PFSK-1 (cell line): Measurements from ENCODE around the gene SPTBN4.

Experiments
- POLR2AphosphoS5 ChIP-seq: IDR thresholded peaks from 2 replicates; pipeline ENCODE4 v1.6.1; 2012; ENCODE audit warnings: low read depth, mild to moderate bottlenecking, control low read depth, low read length, moderate library complexity
- SIN3A ChIP-seq: IDR thresholded peaks from 2 replicates; pipeline ENCODE4 v1.6.1; 2012; ENCODE audit warnings: mild to moderate bottlenecking, low read length, moderate library complexity, borderline replicate concordance; ENCODE audit not compliant: insufficient read depth
- TAF1 ChIP-seq: IDR thresholded peaks from 2 replicates; pipeline ENCODE4 v1.6.1; 2012; ENCODE audit warnings: low read length, control low read depth, borderline replicate concordance; ENCODE audit not compliant: insufficient read depth

DNA sequence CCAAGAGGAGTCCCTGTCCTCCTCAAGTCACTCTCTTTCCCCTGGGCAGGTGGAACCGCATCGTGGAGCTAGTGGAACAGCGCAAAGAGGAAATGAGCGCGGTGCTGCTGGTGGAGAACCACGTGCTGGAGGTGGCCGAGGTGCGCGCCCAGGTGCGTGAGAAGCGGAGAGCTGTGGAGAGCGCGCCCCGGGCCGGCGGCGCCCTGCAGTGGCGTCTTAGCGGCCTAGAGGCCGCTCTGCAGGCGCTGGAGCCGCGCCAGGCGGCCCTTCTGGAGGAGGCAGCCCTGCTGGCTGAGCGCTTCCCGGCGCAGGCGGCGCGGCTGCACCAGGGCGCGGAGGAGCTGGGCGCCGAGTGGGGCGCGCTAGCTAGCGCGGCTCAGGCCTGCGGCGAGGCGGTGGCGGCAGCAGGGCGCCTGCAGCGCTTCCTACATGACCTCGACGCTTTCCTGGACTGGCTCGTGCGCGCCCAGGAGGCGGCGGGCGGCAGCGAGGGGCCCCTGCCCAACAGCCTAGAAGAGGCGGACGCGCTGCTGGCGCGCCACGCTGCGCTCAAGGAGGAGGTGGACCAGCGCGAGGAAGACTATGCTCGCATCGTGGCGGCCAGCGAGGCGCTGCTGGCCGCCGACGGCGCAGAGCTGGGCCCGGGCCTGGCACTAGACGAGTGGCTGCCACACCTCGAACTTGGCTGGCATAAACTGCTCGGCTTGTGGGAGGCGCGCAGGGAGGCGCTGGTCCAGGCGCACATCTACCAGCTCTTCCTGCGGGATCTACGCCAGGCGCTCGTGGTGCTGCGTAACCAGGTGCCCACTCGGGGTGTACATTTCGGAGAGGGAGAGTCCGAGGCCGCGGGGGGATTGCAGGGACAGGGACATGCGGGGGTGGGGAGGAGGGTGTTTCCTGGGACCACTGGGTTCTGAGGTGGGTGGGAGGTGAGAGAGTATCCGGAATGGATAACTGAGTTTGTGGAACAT lies 52.8 kb downstream of the SPTBN4 start:
- TF ChIP-seq TAF1 (no peak), POLR2AphosphoS5 (no peak), SIN3A (no peak)
